PFSK-1 (cell line): ENCODE results near the gene PREX1.

ENCODE experiments used
- FOXP2 ChIP-seq: optimal IDR thresholded peaks from 2 replicates; pipeline ENCODE3; 2011; ENCODE audit warnings: borderline replicate concordance, control low read depth, inconsistent platforms; ENCODE audit not compliant: insufficient read depth; ENCODE audit errors: extremely low read length, extremely low read depth
- POLR2AphosphoS5 ChIP-seq: IDR thresholded peaks from 2 replicates; pipeline ENCODE4 v1.6.1; 2012; ENCODE audit warnings: low read depth, mild to moderate bottlenecking, control low read depth, low read length, moderate library complexity
- REST ChIP-seq, 2 experiments: IDR thresholded peaks; 2 replicates each; pipeline versions ENCODE4 v1.6.1 to v1.8.0; 2011 to 2012; ENCODE audit warnings: low read depth in 2 of 2, low read length in 2 of 2, control low read depth in 1 of 2, inconsistent platforms in 1 of 2, mild to moderate bottlenecking in 1 of 2, moderate library complexity in 1 of 2; ENCODE audit not compliant: insufficient read depth in 1 of 2
- SIN3A ChIP-seq: IDR thresholded peaks from 2 replicates; pipeline ENCODE4 v1.6.1; 2012; ENCODE audit warnings: mild to moderate bottlenecking, low read length, moderate library complexity, borderline replicate concordance; ENCODE audit not compliant: insufficient read depth
- TAF1 ChIP-seq: IDR thresholded peaks from 2 replicates; pipeline ENCODE4 v1.6.1; 2012; ENCODE audit warnings: low read length, control low read depth, borderline replicate concordance; ENCODE audit not compliant: insufficient read depth

GRCh38 chr20:48752963-48753362, 74.8 kb downstream of the PREX1 start:
- TF ChIP-seq POLR2AphosphoS5, result no peak
- TF ChIP-seq FOXP2, result no peak
- no peak for TF ChIP-seq TAF1
- no peak for TF ChIP-seq REST (IDR thresholded peaks at IDR 0.05; ENCODE audit: insufficient read depth in 1 of 2, low read depth in 2 of 2, low read length in 2 of 2)
- no peak for TF ChIP-seq SIN3A
